Left forelimb (tissue), 1 donor: ENCODE results near the gene CORO7.

ENCODE experiments used
- DNase-seq: peaks from one replicate; pipeline ENCODE4 v3.0.0-alpha.2; 2018; ENCODE audit warnings: low spot score

Gene CORO7

GRCh38 chr16:4416200-4417032, at the start of gene CORO7:
CORO7 (minus strand) TSS chr16:4416596; CDS start chr16:4416518, 78 bp downstream.
- DNase-seq: peak; percentile 95

GRCh38 chr16:4463522-4464163, 47.2 kb upstream of the CORO7 start:
- DNase-seq: no peak

GRCh38 chr16:4461250-4462085, 45.1 kb upstream of the CORO7 start:
- DNase-seq: no peak

GRCh38 chr16:4460936-4461249, 44.5 kb upstream of the CORO7 start:
- DNase-seq: no peak

- DNase-seq: no peak
These were observed 39.6 kb upstream of the CORO7 start for GRCh38 chr16:4455951-4456350.

GRCh38 chr16:4455081-4455480, 38.7 kb upstream of the CORO7 start:
- DNase-seq: no peak

- no peak for DNase-seq
These were observed 38.2 kb upstream of the CORO7 start for GRCh38 chr16:4454623-4455022.

GRCh38 chr16:4452674-4453073, 36.3 kb upstream of the CORO7 start:
- no peak for DNase-seq

GRCh38 chr16:4450931-4451519, 34.6 kb upstream of the CORO7 start:
- DNase-seq: no peak

GRCh38 chr16:4450430-4450829, 34.0 kb upstream of the CORO7 start:
- DNase-seq: no peak

GRCh38 chr16:4443986-4444385, 27.6 kb upstream of the CORO7 start:
- DNase-seq: no peak

- no peak for DNase-seq
These were observed 26.9 kb upstream of the CORO7 start for GRCh38 chr16:4443271-4443670.

GRCh38 chr16:4442371-4442770, 26.0 kb upstream of the CORO7 start:
- DNase-seq: no peak

GRCh38 chr16:4437366-4437765, 21.0 kb upstream of the CORO7 start:
- no peak for DNase-seq

- no peak for DNase-seq
These were observed 19.1 kb upstream of the CORO7 start for GRCh38 chr16:4435337-4436067.

- no peak for DNase-seq
These were observed 17.8 kb upstream of the CORO7 start for GRCh38 chr16:4433914-4434787.

- no peak for DNase-seq
These were observed 16.8 kb upstream of the CORO7 start for GRCh38 chr16:4433228-4433627.

GRCh38 chr16:4431023-4431422, 14.6 kb upstream of the CORO7 start:
- no peak for DNase-seq

- no peak for DNase-seq
These were observed 12.1 kb upstream of the CORO7 start for GRCh38 chr16:4428500-4428899.

- no peak for DNase-seq
These were observed 10.5 kb upstream of the CORO7 start for GRCh38 chr16:4426722-4427372.
